WTC11 (cell line): ENCODE measurements around the gene NFIA. TPM values are rescaled to one million over a fixed set of nuclear protein-coding genes. Genes with fewer than 3 reads are reported as not detected.

Experiments used
- ATAC-seq: fragments of 200-7000 bp; cut with Tn5 transposase; 2 replicates; pipeline ENCODE4 v1.10.0; 2021; ENCODE audit warnings: mild to moderate bottlenecking, moderate library complexity
- CTCF ChIA-PET: fragments of 300-600 bp; sonication (Branson Sonifier 250); formaldehyde crosslinking; loops from one replicate; lab custom pipeline; 2021; ENCODE audit warnings: antibody characterized with exemption; lab: Charles Lee
- POLR2A ChIA-PET: fragments of 350-600 bp; sonication (Branson Sonifier 250); formaldehyde crosslinking; loops from one replicate; lab custom pipeline; 2021; ENCODE audit warnings: antibody characterized with exemption; lab: Charles Lee
- DNase-seq: peaks from one replicate; pipeline ENCODE4 v3.0.0; 2021; ENCODE audit warnings: low spot score
- H3K27ac Mint-ChIP-seq: 2 replicates; pipeline ENCODE4 v1.8.0; 2021; ENCODE audit warnings: mixed read lengths
- H3K27me3 Mint-ChIP-seq: 2 replicates; pipeline ENCODE4 v1.8.0; 2021; ENCODE audit warnings: low read depth, mild to moderate bottlenecking, moderate library complexity, mixed read lengths
- H3K36me3 Mint-ChIP-seq: 2 replicates; pipeline ENCODE4 v1.8.0; 2021; ENCODE audit warnings: mixed read lengths
- H3K4me1 Mint-ChIP-seq: 2 replicates; pipeline ENCODE4 v1.8.0; 2022; ENCODE audit warnings: mixed read lengths
- H3K4me3 Mint-ChIP-seq: 2 replicates; pipeline ENCODE4 v1.8.0; 2021; ENCODE audit warnings: mild to moderate bottlenecking, moderate library complexity, mixed read lengths
- H3K9me3 Mint-ChIP-seq: 2 replicates; pipeline ENCODE4 v1.8.0; 2021; ENCODE audit warnings: mixed read lengths
- ELF4 ChIP-seq: sonication (generic); formaldehyde crosslinking; IDR thresholded peaks from 2 replicates; pipeline ENCODE4 v1.8.1; 2022; ENCODE audit warnings: low read depth, mild to moderate bottlenecking, moderate library complexity, missing genetic modification reagents
- EMX1 ChIP-seq: fragments of 250-450 bp; sonication (Bioruptor Pico); IDR thresholded peaks from 2 replicates; pipeline ENCODE4 v1.8.0; 2021; ENCODE audit warnings: mild to moderate bottlenecking
- GABPB1 ChIP-seq: sonication (generic); formaldehyde crosslinking; IDR thresholded peaks from 2 replicates; pipeline ENCODE4 v1.8.1; 2023; ENCODE audit warnings: mild to moderate bottlenecking, missing genetic modification reagents
- GRHL2 ChIP-seq: fragments of 250-450 bp; sonication (Bioruptor Pico); IDR thresholded peaks from 2 replicates; pipeline ENCODE4 v1.8.0; 2022; ENCODE audit warnings: mild to moderate bottlenecking, moderate library complexity; ENCODE audit not compliant: insufficient replicate concordance, severe bottlenecking
- MYBL2 ChIP-seq: sonication (generic); formaldehyde crosslinking; IDR thresholded peaks from 2 replicates; pipeline ENCODE4 v1.8.1; 2023; ENCODE audit warnings: mild to moderate bottlenecking, moderate library complexity, missing genetic modification reagents
- NFYB ChIP-seq: sonication (generic); formaldehyde crosslinking; conservative IDR thresholded peaks from 2 replicates; pipeline ENCODE4 v1.8.0; 2022; ENCODE audit warnings: low read depth, missing genetic modification reagents
- NR2C2 ChIP-seq: sonication (generic); formaldehyde crosslinking; IDR thresholded peaks from 2 replicates; pipeline ENCODE4 v1.8.0; 2022; ENCODE audit warnings: mild to moderate bottlenecking, missing genetic modification reagents
- ZBTB21 ChIP-seq: sonication (generic); formaldehyde crosslinking; IDR thresholded peaks from 2 replicates; pipeline ENCODE4 v1.8.1; 2023; ENCODE audit warnings: mild to moderate bottlenecking, missing genetic modification reagents, borderline replicate concordance
- ZNF138 ChIP-seq: sonication (generic); formaldehyde crosslinking; conservative IDR thresholded peaks from 2 replicates; pipeline ENCODE4 v1.8.1; 2022; ENCODE audit warnings: mild to moderate bottlenecking, moderate library complexity, missing genetic modification reagents
- ZNF396 ChIP-seq: fragments of 250-450 bp; sonication (Bioruptor Pico); IDR thresholded peaks from 2 replicates; pipeline ENCODE4 v1.8.0; 2021; ENCODE audit warnings: mild to moderate bottlenecking, moderate library complexity, borderline replicate concordance
- ZNF416 ChIP-seq: fragments of 250-450 bp; sonication (Bioruptor Pico); IDR thresholded peaks from 2 replicates; pipeline ENCODE4 v1.9.0; 2021; ENCODE audit warnings: mild to moderate bottlenecking, inconsistent platforms
- ZNF423 ChIP-seq: fragments of 250-450 bp; sonication (Bioruptor Pico); IDR thresholded peaks from 2 replicates; pipeline ENCODE4 v2.1.2; 2022; ENCODE audit warnings: mild to moderate bottlenecking, moderate library complexity
- total RNA-seq: library from RNA; stranded (reverse); gene quantifications from 3 replicates; pipeline ENCODE4 v1.2.3, GENCODE V29; 2021
- TF ChIP-seq, protein P1 (sequence below): sonication (generic); formaldehyde crosslinking; IDR thresholded peaks from 2 replicates; pipeline ENCODE4 v1.8.1; 2023; ENCODE audit warnings: mild to moderate bottlenecking, missing genetic modification reagents, borderline replicate concordance
- TF ChIP-seq, protein P2 (sequence below): sonication (generic); formaldehyde crosslinking; IDR thresholded peaks from 2 replicates; pipeline ENCODE4 v1.8.0; 2022; ENCODE audit warnings: mild to moderate bottlenecking, missing genetic modification reagents
- TF ChIP-seq, protein P3 (sequence below): fragments of 250-450 bp; sonication (Bioruptor Pico); IDR thresholded peaks from 2 replicates; pipeline ENCODE4 v1.9.0; 2021; ENCODE audit warnings: mild to moderate bottlenecking
- TF ChIP-seq, protein P4 (sequence below): sonication (generic); formaldehyde crosslinking; IDR thresholded peaks from 2 replicates; pipeline ENCODE4 v1.8.1; 2022; ENCODE audit warnings: mild to moderate bottlenecking, missing genetic modification reagents, moderate library complexity, borderline replicate concordance
- TF ChIP-seq, protein P5 (sequence below): fragments of 250-450 bp; sonication (Bioruptor Pico); conservative IDR thresholded peaks from 2 replicates; pipeline ENCODE4 v1.9.0; 2021; ENCODE audit warnings: mild to moderate bottlenecking
- TF ChIP-seq, protein P6 (sequence below): fragments of 250-450 bp; sonication (Bioruptor Pico); IDR thresholded peaks from 2 replicates; pipeline ENCODE4 v1.9.0; 2021; ENCODE audit warnings: moderate library complexity, mild to moderate bottlenecking, inconsistent platforms, borderline replicate concordance
- TF ChIP-seq, protein P7 (sequence below): sonication (generic); formaldehyde crosslinking; IDR thresholded peaks from 2 replicates; pipeline ENCODE4 v1.8.1; 2022; ENCODE audit warnings: low read depth, mild to moderate bottlenecking, moderate library complexity, missing genetic modification reagents, borderline replicate concordance
- TF ChIP-seq, protein P8 (sequence below): sonication (generic); formaldehyde crosslinking; IDR thresholded peaks from 2 replicates; pipeline ENCODE4 v1.8.0; 2022; ENCODE audit warnings: mild to moderate bottlenecking, missing genetic modification reagents

The NFIA gene
- total RNA-seq, 1 experiment from 2014 or later: 16.7 TPM

DNA sequence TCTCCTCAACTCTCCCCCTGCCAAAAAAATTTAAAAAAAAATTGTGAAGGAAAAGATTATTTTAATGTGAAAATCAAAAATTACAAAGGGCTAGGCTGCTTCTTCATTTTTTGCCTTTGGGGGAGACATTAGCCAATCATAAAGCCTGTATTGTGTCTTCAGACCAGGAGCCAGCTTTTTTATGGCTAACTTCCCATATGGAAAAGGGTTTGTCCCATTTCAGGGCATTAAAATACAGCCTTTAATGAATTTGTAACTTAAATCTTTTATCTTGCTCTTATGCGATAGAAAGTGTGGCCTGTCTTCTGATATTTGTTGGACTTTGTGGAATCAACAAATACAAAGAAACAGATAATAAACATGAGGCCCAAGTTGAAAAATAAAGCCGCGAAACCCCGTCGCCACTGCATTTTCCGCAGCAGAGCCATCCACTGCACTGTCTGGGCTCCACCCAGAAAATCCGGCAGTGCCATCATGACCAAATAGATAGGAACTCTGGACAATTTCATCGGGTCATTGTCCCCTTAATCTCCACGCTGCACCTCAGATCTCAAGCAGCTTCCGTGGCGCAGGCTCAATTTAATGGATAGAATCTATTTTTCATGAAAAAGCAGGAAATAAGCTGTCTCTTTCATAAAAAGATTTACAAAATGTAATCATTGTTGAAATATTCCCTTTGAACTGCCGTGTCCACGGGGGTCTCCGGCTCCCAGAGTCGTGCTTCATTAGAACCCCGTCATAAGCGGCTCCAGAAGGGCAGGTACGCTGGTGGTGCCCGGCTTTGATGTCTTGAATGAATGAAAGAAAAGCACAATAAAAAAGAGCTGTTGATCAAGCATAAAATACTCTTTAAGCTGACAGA is 365.0 kb downstream of the NFIA start (continued):
- TF ChIP-seq ZNF138 (CRISPR knock-in tag) (no peak), ZBTB21 (no peak), GABPB1 (CRISPR knock-in tag) (no peak)
- TF ChIP-seq, protein P1, sequence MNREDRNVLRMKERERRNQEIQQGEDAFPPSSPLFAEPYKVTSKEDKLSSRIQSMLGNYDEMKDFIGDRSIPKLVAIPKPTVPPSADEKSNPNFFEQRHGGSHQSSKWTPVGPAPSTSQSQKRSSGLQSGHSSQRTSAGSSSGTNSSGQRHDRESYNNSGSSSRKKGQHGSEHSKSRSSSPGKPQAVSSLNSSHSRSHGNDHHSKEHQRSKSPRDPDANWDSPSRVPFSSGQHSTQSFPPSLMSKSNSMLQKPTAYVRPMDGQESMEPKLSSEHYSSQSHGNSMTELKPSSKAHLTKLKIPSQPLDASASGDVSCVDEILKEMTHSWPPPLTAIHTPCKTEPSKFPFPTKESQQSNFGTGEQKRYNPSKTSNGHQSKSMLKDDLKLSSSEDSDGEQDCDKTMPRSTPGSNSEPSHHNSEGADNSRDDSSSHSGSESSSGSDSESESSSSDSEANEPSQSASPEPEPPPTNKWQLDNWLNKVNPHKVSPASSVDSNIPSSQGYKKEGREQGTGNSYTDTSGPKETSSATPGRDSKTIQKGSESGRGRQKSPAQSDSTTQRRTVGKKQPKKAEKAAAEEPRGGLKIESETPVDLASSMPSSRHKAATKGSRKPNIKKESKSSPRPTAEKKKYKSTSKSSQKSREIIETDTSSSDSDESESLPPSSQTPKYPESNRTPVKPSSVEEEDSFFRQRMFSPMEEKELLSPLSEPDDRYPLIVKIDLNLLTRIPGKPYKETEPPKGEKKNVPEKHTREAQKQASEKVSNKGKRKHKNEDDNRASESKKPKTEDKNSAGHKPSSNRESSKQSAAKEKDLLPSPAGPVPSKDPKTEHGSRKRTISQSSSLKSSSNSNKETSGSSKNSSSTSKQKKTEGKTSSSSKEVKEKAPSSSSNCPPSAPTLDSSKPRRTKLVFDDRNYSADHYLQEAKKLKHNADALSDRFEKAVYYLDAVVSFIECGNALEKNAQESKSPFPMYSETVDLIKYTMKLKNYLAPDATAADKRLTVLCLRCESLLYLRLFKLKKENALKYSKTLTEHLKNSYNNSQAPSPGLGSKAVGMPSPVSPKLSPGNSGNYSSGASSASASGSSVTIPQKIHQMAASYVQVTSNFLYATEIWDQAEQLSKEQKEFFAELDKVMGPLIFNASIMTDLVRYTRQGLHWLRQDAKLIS (CRISPR knock-in tag): no peak
- TF ChIP-seq, protein P2, sequence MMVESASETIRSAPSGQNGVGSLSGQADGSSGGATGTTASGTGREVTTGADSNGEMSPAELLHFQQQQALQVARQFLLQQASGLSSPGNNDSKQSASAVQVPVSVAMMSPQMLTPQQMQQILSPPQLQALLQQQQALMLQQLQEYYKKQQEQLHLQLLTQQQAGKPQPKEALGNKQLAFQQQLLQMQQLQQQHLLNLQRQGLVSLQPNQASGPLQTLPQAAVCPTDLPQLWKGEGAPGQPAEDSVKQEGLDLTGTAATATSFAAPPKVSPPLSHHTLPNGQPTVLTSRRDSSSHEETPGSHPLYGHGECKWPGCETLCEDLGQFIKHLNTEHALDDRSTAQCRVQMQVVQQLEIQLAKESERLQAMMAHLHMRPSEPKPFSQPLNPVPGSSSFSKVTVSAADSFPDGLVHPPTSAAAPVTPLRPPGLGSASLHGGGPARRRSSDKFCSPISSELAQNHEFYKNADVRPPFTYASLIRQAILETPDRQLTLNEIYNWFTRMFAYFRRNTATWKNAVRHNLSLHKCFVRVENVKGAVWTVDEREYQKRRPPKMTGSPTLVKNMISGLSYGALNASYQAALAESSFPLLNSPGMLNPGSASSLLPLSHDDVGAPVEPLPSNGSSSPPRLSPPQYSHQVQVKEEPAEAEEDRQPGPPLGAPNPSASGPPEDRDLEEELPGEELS (CRISPR knock-in tag): no peak

DNA sequence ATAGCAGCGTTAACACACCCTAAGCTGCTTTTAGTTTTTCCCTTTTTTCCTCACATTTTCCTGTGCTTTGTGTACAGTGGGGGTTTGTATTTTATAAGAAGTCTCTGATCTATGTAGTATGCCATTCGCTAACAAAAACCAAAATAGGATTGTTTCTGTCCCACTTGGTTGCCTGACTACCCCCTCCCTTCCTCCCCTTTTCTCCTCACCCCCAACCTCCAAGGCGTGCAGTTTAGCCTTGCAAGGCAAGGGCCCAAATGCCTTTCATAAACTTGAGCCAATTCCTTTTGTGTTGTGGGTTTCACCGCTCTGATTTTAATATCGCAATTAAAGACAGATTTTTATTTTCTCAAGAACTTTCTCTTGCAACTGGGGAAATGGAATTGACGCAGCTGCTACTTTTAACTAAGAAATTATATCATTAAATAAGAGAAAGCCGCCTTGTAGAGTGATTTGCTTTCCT is 365.6 kb downstream of the NFIA start:
- no peak for ATAC-seq
- no peak for DNase-seq
- Mint-ChIP-seq H3K27me3 (no peaks in the 10 kb centered on the region), H3K27ac (no peak overlapping the region), H3K36me3 (no peaks in the 10 kb centered on the region), H3K4me1 (peaks cover 40% of the 10 kb centered on the region), H3K9me3 (no peaks in the 10 kb centered on the region), H3K4me3 (no peak overlapping the region)
- ChIA-PET CTCF (interaction anchor here (0.6 to 1.6 kb wide), 4 partner anchors 12 to 398 kb away, joined by 3 to 4 read pairs (median 3); no protein-coding TSS in a partner anchor), POLR2A (interaction anchor here (0.6 kb wide), 1 partner anchor 290 kb away, joined by 3 read pairs; no protein-coding TSS in a partner anchor)
- TF ChIP-seq EMX1 (no peak), ZNF423 (CRISPR knock-in tag) (no peak), ZNF396 (CRISPR knock-in tag) (no peak), NFYB (CRISPR knock-in tag) (no peak), NR2C2 (CRISPR knock-in tag) (no peak), MYBL2 (CRISPR knock-in tag) (no peak), ELF4 (no peak), ZBTB21 (no peak), GRHL2 (CRISPR knock-in tag) (no peak), ZNF416 (CRISPR knock-in tag) (no peak)
- TF ChIP-seq, protein P3, sequence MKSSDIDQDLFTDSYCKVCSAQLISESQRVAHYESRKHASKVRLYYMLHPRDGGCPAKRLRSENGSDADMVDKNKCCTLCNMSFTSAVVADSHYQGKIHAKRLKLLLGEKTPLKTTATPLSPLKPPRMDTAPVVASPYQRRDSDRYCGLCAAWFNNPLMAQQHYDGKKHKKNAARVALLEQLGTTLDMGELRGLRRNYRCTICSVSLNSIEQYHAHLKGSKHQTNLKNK (CRISPR knock-in tag): no peak
- TF ChIP-seq, protein P4, sequence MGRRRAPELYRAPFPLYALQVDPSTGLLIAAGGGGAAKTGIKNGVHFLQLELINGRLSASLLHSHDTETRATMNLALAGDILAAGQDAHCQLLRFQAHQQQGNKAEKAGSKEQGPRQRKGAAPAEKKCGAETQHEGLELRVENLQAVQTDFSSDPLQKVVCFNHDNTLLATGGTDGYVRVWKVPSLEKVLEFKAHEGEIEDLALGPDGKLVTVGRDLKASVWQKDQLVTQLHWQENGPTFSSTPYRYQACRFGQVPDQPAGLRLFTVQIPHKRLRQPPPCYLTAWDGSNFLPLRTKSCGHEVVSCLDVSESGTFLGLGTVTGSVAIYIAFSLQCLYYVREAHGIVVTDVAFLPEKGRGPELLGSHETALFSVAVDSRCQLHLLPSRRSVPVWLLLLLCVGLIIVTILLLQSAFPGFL (CRISPR knock-in tag): no peak
- TF ChIP-seq, protein P5, sequence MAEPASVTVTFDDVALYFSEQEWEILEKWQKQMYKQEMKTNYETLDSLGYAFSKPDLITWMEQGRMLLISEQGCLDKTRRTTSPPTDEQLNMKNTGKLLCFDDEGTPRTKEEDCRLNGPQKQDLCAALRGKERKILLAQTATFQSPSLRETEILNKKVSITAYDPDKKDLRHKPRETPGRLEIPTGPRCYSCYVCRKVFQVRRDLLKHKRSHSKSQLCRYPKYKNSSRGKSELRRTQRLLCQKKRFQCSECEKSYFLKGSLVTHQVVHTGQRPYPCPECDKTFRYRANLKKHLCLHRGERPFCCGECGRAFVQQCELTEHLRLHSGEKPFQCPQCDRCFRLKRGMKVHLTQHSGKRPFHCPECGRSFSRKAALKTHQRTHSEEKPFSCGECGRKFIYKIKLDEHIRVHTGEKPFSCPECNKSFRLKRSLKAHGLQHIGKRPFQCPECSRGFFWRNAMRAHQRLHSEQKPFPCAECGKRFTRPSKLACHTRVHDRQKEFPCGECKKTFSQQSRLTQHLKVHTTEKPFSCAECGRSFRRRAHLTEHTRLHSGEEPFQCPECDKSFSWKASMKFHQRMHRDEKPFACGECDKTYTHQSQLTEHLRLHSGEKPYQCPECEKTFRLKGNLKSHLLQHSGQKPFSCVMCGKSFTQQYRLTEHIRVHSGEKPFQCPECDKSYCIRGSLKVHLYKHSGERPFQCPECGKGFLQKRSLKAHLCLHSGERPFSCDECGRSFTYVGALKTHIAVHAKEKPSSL (CRISPR knock-in tag): no peak
- TF ChIP-seq, protein P6, sequence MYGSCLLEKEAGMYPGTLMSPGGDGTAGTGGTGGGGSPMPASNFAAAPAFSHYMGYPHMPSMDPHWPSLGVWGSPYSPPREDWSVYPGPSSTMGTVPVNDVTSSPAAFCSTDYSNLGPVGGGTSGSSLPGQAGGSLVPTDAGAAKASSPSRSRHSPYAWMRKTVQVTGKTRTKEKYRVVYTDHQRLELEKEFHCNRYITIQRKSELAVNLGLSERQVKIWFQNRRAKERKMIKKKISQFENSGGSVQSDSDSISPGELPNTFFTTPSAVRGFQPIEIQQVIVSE: no peak
- TF ChIP-seq, protein P7, sequence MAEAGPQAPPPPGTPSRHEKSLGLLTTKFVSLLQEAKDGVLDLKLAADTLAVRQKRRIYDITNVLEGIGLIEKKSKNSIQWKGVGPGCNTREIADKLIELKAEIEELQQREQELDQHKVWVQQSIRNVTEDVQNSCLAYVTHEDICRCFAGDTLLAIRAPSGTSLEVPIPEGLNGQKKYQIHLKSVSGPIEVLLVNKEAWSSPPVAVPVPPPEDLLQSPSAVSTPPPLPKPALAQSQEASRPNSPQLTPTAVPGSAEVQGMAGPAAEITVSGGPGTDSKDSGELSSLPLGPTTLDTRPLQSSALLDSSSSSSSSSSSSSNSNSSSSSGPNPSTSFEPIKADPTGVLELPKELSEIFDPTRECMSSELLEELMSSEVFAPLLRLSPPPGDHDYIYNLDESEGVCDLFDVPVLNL (CRISPR knock-in tag): no peak
- TF ChIP-seq, protein P8, sequence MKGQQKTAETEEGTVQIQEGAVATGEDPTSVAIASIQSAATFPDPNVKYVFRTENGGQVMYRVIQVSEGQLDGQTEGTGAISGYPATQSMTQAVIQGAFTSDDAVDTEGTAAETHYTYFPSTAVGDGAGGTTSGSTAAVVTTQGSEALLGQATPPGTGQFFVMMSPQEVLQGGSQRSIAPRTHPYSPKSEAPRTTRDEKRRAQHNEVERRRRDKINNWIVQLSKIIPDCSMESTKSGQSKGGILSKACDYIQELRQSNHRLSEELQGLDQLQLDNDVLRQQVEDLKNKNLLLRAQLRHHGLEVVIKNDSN (CRISPR knock-in tag): no peak
